KOPT-K1 (cell line): ENCODE data around the gene GRIN1.
"Not testable (repeated sequence)": the region's sequence is repeated elsewhere in the genome, so short reads cannot be mapped to it uniquely, and the experiment has no call there.

Experiments used
- H3K27ac ChIP-seq: fragments of 200-600 bp; sonication (generic); 2 replicates; pipeline ENCODE4 v1.5.1; 2016; ENCODE audit warnings: antibody characterized with exemption, mild to moderate bottlenecking, low read depth, low read length; ENCODE audit not compliant: poor library complexity, severe bottlenecking
- H3K36me3 ChIP-seq: fragments of 200-600 bp; sonication (generic); 2 replicates; pipeline ENCODE4 v1.5.1; 2017; ENCODE audit warnings: antibody characterized with exemption, mild to moderate bottlenecking, low read length, moderate library complexity; ENCODE audit not compliant: insufficient read depth
- H3K9me3 ChIP-seq: fragments of 200-600 bp; sonication (generic); 2 replicates; pipeline ENCODE4 v1.5.1; 2017; ENCODE audit warnings: antibody characterized with exemption, low read length, mild to moderate bottlenecking; ENCODE audit not compliant: insufficient read depth, poor library complexity, severe bottlenecking

The GRIN1 gene

DNA sequence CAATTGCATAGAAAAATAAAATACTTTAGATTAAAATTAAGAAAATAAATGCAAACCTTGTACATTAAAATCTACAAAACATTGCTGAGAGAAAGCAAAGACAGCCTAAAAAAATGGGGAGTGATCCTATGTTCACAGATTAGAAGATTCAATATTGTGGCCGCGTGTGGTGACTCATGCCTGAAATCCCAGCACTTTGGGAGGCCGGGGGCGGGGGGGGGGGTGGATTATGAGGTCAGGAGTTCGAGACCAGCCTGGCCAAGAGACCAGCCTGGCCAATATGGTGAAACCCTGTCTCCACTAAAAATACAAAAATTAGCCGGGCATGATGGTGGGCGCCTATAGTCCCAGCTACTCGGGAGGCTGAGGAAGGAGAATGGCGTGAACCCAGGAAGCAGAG, 3.8 kb upstream of the GRIN1 start:
- H3K27ac ChIP-seq, H3K9me3 ChIP-seq, H3K36me3 ChIP-seq: not testable (repeated sequence)

DNA sequence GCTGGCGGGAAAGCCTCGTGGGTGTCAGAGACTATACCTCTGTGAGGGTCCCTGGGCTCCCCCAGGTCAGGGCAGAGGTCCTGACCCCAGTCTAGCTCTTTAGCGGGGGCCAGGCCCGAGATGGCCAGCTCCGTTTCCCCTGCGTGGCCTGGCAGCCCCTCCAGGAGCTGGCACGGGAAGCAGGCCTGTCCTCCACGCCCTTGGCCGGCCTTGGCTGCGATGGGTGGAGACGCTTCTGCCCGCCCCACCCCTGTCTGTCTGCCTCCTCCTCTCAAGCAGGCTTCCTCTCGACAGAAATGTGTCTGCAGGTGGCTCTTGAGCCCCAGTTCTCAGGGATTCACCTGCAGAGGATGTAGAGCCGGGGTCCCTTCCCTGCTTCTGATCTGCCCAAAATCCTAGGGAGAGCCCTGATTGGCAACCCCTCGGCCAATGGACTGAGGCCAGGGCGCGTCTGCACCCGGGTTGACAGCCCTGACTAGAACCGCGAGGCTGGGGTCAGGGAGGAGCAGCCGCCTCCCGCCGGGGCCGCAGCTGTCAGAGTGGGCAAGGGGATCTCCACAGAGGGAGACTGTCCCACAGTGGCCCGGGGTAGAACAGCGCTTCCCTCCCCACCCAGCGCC, 2.6 kb upstream of the GRIN1 start:
- H3K36me3 ChIP-seq, result no peaks in the 10 kb centered on the region
- no peak overlapping the region for H3K27ac ChIP-seq
- H3K9me3 ChIP-seq, result no peaks in the 10 kb centered on the region

DNA sequence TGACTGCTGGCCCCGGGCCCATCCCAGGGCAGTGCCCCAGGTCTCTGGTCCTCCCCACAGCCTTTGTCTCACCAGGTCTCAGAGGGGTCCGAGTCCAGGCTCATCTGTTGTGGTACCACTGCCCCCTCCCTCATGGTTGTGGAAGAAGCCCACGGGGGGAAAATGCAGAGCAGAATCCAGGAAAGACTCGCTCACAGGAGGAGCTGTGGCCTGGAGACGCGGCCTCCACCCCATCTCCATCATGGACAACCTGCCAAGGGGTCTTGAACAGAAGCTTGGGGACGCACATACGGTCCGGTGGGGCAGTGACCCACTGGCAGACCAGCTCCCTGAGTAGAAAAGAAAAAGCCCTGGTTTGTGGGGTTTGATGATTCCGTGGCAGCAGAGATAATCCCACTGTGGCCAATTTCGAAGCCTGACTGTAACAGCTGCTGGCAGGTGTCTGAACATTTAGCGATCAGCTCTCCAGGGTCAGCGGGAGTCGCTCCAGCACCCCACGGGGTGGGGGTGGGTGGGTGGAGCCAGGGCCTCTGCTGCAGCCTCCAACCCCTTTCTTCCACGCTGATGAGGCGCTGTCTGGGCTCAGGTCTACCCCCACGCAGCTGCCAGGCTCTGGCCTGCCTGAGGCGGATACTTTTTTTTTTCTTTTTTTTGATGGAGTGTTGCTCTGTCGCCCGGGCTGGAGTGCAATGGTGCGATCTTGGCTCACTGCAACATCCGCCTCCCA, 1.9 kb upstream of the GRIN1 start:
- H3K27ac ChIP-seq, result no peak overlapping the region
- H3K36me3 ChIP-seq, result no peaks in the 10 kb centered on the region
- no peaks in the 10 kb centered on the region for H3K9me3 ChIP-seq

DNA sequence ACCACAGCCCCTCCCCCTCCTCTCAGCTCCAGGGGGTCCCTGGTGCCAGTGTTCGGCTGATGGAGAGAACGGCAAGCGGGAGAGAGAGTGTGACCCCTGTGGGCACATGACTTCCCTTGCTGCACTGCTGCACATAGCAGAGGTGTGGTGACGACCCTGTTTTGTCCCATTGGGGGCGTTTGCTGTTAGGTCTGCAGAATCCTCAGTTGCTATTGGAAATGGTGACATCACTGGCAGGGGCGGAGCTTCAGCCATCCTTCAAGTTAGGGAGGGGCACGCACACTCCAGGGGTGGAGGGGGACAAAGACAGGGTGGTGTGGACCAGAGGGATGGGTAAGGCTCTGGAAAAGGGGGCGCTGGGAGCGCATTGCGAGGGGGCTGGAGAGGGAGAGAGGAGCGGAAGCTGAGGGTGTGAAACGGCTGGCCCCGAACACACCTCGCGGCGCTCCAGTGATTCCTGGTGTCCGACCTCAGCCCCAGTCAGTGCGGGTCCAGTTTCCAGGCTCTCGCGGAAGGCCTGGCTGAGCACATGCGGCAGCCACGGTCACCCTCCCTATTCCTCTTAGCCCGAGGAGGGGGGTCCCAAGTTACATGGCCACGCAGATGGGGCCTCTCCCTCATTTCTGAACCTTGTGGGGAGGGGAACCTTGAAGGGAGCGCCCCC, 764 bp upstream of the GRIN1 start:
- H3K9me3 ChIP-seq, result no peaks in the 10 kb centered on the region
- H3K27ac ChIP-seq, result no peak overlapping the region
- H3K36me3 ChIP-seq, result no peaks in the 10 kb centered on the region

DNA sequence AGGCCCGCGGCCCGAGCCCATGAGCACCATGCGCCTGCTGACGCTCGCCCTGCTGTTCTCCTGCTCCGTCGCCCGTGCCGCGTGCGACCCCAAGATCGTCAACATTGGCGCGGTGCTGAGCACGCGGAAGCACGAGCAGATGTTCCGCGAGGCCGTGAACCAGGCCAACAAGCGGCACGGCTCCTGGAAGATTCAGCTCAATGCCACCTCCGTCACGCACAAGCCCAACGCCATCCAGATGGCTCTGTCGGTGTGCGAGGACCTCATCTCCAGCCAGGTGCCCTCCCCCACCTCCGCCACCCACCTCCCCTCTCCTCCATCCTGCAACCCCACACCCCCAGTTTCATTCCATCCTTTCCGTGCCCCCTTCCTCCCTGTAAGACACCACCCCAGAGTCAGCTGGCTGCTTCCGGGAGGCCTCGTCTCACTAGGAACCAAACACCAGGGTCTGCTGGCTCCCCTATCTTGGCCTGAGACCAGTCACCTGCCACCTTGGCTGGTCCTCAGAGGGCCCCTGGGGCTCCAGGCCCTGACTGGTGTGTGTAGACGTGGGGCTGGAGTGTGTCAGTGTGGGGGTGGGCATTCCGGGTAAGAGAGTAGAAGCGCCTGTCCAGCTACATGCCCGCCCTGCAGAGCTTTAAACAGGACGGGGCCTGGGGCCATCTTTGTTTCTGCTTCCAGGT, 655 bp downstream of the GRIN1 start:
- H3K36me3 ChIP-seq, result no peaks in the 10 kb centered on the region
- H3K27ac ChIP-seq, result no peak overlapping the region
- H3K9me3 ChIP-seq, result no peaks in the 10 kb centered on the region

DNA sequence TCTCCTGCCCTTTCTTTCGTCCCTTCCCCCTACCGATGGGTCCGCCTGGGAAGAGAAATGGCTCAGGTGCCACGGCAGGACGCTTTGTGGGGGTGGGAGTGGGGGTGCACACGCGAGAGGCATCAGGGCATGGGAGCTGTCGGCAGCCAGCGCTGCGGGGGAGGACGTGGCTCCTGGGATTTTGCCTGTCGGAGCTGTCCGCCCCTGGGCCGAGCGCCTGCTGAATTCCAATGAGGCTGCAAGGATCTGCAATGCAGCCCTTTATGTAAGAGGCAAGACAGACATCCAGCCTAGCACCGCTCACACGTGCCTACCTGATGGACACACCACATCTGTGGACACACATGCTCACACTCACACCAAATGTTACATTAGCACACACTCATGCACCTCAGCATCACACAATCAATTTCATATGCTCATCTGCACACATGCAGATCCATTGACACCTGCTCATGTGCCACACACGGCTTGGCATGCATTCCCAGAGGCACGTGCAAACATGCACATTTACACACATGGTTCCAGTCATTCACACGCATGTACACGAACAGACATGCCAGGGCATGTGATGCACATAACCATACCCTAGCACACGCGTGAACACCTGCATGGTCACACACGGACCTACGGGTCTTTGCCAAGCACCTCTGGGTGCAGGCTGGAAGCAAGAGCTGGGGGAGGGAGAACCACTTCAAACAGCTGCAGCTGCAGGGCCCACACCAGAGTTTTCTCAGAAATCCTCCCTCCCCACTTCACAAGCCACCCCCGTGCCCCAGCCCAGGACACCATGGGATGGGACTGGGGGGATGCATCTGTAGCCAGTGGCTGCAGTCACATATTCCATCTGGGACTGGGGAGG, 1.4 kb downstream of the GRIN1 start:
- H3K36me3 ChIP-seq, result no peaks in the 10 kb centered on the region
- no peak overlapping the region for H3K27ac ChIP-seq
- H3K9me3 ChIP-seq, result no peaks in the 10 kb centered on the region

DNA sequence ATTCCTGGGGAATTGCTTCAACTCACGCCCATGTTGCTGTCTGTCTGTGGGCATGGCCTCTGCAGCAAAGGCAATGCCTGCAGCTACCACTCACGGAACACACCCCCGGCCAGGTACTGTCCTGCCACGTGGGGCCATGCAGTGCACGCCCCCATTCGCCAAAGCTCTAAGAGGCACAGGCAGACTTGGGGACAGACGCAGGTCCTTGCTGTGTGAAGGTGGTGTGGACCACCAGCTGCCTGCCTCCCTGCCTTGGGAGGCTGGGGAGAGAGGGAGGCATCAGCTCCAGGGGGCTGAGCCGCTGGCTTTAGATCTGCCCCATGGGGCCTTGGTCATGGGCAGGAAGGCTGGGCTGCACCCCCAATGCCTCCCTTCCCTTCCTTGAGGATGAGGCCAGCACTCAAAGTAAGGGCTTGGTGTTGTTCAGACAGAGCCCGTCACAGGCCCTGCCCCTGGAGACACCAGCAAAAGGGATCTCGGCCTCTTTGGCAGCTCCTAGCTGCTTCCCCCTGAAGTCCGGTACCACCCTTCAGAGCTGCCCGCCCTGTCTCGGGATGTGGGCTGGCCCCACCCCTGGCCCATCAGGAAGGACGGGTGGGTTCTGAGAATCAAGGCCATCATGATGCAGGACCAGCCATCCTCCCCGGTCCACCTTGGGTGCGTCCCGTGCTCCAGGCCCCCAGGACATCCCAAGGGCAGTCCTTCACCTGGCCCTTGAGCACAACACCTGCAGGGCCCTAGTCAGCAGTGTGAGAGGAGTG, 2.3 kb downstream of the GRIN1 start:
- Histone ChIP-seq H3K27ac (no peak overlapping the region), H3K9me3 (no peaks in the 10 kb centered on the region), H3K36me3 (no peaks in the 10 kb centered on the region)

DNA sequence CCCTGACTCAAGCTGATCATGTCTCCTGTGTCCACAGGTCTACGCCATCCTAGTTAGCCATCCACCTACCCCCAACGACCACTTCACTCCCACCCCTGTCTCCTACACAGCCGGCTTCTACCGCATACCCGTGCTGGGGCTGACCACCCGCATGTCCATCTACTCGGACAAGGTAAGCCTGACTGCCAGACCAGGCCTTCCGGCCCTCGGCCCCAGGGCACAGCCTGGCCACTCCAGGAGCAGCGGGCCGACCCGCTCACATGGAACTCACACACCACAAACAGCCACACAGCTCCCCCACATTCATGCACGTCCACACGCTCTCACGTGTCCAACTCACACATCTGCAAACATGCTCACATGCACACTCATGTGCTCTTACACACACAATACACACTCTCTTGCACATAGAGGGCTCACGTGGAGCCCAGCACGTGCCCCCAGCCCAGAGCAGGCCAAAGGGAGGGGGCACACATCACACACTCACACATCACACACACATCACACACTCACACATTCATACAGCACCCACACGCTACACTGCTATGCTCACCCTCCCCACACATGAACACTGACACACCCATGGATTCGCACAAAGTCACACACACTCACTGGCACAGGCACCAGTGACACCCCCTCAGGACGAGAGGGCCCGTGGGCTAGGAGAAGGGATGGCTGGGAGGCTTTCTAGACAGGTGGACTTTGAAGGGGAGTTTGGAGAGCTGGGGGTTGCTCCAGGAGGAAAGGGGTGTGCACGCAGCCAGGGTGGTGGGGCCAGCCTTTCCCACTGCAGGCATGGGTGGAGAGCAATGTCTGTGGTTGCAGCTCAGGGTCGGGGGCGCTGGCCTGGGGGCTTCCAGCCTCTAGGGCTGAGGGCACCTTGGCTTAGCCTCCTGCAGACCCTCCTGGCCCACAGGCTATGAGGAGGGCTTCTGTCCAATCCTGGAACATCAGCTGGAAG, 3.3 kb downstream of the GRIN1 start:
- H3K27ac ChIP-seq, result no peak overlapping the region
- H3K9me3 ChIP-seq, result no peaks in the 10 kb centered on the region
- H3K36me3 ChIP-seq, result no peaks in the 10 kb centered on the region

DNA sequence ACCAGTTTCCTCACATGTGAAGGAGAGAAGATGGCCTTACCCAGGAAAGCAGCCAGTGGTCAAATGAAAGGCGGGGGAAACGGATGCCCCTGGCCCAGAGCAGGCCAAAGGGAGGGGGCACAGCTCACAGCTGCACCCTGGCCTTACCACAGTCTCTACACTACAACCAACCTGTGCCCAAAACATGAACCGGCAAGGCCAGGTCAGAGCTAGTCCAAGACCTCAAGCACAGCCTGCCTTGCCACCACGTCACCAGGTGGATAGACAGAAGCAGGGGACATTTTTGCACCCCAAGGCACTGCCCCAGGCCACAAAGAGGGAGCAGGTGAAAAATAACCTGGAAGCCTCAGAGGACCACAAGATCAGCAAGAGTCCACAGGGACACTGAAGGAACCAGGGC, 4.5 kb downstream of the GRIN1 start:
- H3K36me3 ChIP-seq, result no peaks in the 10 kb centered on the region

DNA sequence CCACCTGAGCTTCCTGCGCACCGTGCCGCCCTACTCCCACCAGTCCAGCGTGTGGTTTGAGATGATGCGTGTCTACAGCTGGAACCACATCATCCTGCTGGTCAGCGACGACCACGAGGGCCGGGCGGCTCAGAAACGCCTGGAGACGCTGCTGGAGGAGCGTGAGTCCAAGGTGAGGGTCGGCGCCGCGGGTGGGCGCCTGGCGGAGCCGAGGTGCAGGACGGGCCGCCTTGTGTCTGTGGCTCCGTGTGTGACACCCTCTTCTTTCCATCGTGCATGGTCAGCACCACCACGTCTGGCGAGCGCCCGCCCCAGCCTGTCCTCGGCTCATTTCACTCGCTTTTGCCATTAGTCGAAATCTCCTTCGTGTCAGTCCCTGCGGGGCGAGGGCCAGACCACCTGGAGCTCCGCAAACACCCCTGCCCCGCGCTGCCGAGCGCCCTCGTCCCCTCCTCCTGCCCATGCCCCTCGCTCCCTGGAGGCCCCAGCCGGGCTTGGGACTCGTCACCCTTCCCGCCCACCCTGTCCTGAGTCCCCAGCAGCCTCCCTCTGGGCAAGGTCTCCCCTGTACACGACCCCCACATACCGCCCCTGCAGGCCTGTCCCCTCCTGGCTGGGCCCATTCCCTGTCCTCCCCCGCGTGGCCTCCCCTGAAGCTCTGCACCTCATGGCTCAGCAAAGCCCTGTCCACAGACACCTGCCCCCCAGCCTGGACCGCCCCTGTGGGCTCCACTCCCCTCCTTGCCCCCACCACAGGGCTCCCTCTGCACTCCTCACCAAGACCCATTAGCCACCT, 7.0 kb downstream of the GRIN1 start:
- no peaks in the 10 kb centered on the region for H3K36me3 ChIP-seq
- H3K9me3 ChIP-seq, result no peaks in the 10 kb centered on the region

More for the DNA sequence above, 4.5 kb downstream of the GRIN1 start:
- Histone ChIP-seq H3K27ac (no peak overlapping the region), H3K9me3 (no peaks in the 10 kb centered on the region)

DNA sequence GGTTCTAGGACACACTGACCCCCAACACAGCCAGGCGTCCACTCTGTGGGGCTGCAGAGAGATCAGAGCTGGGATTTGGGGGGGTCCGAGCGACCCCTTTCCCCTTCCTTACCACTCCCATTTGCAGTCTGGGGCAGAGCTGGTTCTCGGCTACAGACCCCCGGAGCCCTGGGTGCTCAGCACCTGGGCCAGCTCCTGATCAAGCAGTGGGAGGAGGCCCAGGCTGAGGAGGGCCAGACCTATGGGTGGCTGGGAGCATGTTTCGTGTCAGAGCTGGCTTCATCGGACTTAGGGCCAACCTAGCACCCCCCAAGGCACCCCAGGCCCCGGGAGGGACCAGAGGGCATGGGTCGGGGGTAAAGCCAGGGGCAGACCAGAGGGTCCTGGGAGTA, 7.6 kb downstream of the GRIN1 start:
- no peaks in the 10 kb centered on the region for H3K9me3 ChIP-seq
- H3K27ac ChIP-seq, result no peak overlapping the region
- H3K36me3 ChIP-seq, result no peaks in the 10 kb centered on the region

More for the DNA sequence above, 7.0 kb downstream of the GRIN1 start:
- no peak overlapping the region for H3K27ac ChIP-seq

DNA sequence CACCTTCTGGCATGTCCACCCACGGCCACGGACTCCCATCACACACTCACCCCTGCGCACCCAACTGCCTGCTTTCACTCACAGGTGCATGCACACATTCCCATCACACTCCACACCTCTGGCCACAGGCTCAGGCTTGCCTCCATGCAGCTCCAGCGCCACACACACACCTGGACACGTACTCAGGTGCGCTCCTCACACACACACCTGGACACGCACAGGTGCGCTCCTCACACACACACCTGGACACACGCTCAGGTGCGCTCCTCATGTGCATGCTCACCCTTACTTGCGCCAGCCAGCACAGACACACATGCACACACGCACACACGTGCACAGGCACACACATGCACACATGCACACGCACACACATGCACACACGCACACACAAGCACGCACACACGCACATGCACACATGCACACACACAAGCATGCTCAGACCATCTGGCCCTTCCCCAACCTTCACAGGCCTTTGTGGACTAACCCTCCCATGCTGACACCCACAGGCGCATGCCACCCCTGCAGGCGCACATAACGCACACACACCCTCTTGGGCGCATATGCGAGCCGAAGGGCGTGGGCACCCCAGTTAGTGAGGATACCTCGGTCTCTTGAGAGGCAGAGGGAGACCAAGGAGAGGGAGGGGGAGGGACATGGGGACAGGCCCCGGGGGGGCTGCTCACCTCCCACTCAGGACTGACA, 8.3 kb downstream of the GRIN1 start:
- H3K27ac ChIP-seq, result no peak overlapping the region
- H3K9me3 ChIP-seq, result no peaks in the 10 kb centered on the region

More for the DNA sequence above, 8.3 kb downstream of the GRIN1 start:
- H3K36me3 ChIP-seq, result no peaks in the 10 kb centered on the region
